Tibial nerve (tissue), 4 donors: Measurements from ENCODE around the gene PDHX.

ENCODE experiments used
- EP300 ChIP-seq, 2 donors: sonication (generic); formaldehyde crosslinking; IDR thresholded peaks; one replicate each; pipeline ENCODE4 v1.6.1; 2017; ENCODE audit warnings: antibody characterized with exemption in 2 of 2, mild to moderate bottlenecking in 1 of 2
- POLR2A ChIP-seq, 2 donors: fragments of 450-650 bp; IDR thresholded peaks; one replicate each; pipeline ENCODE4 v1.6.1; 2017; ENCODE audit warnings: antibody characterized with exemption in 2 of 2, mild to moderate bottlenecking in 2 of 2, moderate library complexity in 2 of 2
- TF ChIP-seq, protein P1 (sequence below), 5 experiments: fragments of 200-600 bp in 3 of 5; fragments of 450-650 bp in 2 of 5; sonication (generic) in 3 of 5; IDR thresholded peaks; one replicate each; pipeline ENCODE4 v1.5.1; 2016 to 2019; ENCODE audit warnings: antibody characterized with exemption in 5 of 5, mild to moderate bottlenecking in 3 of 5, moderate library complexity in 2 of 5

DNA sequence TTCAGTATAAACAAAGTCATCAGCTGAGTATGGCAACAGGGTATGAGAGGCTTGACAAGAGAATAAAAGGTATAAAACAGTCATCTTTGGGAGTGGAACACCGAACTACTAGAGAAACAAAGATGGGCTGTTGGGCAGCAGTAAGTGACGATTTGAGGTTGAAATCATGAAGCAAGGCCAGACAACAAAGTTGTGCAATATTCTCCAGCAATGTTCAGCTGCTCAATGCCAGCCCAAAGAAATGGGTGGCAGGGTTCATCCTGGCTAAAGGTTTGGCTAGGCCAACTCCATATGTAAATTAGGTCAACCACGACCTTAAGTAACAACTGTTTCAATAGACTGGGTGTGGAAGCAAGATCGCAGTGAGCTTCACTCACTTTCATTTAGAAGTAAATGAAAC is 6.5 kb upstream of the PDHX start:
- TF ChIP-seq, protein P1, sequence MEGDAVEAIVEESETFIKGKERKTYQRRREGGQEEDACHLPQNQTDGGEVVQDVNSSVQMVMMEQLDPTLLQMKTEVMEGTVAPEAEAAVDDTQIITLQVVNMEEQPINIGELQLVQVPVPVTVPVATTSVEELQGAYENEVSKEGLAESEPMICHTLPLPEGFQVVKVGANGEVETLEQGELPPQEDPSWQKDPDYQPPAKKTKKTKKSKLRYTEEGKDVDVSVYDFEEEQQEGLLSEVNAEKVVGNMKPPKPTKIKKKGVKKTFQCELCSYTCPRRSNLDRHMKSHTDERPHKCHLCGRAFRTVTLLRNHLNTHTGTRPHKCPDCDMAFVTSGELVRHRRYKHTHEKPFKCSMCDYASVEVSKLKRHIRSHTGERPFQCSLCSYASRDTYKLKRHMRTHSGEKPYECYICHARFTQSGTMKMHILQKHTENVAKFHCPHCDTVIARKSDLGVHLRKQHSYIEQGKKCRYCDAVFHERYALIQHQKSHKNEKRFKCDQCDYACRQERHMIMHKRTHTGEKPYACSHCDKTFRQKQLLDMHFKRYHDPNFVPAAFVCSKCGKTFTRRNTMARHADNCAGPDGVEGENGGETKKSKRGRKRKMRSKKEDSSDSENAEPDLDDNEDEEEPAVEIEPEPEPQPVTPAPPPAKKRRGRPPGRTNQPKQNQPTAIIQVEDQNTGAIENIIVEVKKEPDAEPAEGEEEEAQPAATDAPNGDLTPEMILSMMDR (IDR thresholded peaks at IDR 0.05): no peak
- no peak for TF ChIP-seq POLR2A (IDR thresholded peaks at IDR 0.05)
- TF ChIP-seq EP300 (IDR thresholded peaks at IDR 0.05): no peak
